Trophoblast cell (in vitro differentiated cells and primary cell): Measurements from ENCODE around the gene SLC7A8.

Experiments used
- DNase-seq, 2 donors: peaks; one replicate each; pipeline ENCODE4 v3.0.0-alpha.2; 2016
- H2AFZ ChIP-seq: 2 replicates; pipeline ENCODE4 v1.6.1; 2013; ENCODE audit warnings: low read length, moderate library complexity, mild to moderate bottlenecking; ENCODE audit not compliant: insufficient read depth, poor library complexity
- H2AK5ac ChIP-seq: 2 replicates; pipeline ENCODE4 v1.6.1; 2013; ENCODE audit warnings: mild to moderate bottlenecking, low read length
- H2BK120ac ChIP-seq: 2 replicates; pipeline ENCODE4 v1.6.1; 2013; ENCODE audit warnings: low read length, mild to moderate bottlenecking, moderate library complexity; ENCODE audit not compliant: insufficient read depth, poor library complexity
- H2BK12ac ChIP-seq: 2 replicates; pipeline ENCODE4 v1.6.1; 2013; ENCODE audit warnings: mild to moderate bottlenecking, low read length, moderate library complexity
- H2BK5ac ChIP-seq: 2 replicates; pipeline ENCODE4 v1.6.1; 2013; ENCODE audit warnings: low read length, low read depth, moderate library complexity, mild to moderate bottlenecking; ENCODE audit not compliant: poor library complexity
- H3K14ac ChIP-seq: 2 replicates; pipeline ENCODE4 v1.6.1; 2013; ENCODE audit warnings: mild to moderate bottlenecking, low read length
- H3K18ac ChIP-seq: 2 replicates; pipeline ENCODE4 v1.6.1; 2013; ENCODE audit warnings: mild to moderate bottlenecking, low read length
- H3K23ac ChIP-seq: 2 replicates; pipeline ENCODE4 v1.6.1; 2013; ENCODE audit warnings: low read length
- H3K27ac ChIP-seq: 2 replicates; pipeline ENCODE4 v1.5.1; 2013; ENCODE audit warnings: low read depth, mild to moderate bottlenecking, inconsistent platforms, low read length, moderate library complexity
- H3K27me3 ChIP-seq: 2 replicates; pipeline ENCODE4 v1.6.1; 2013; ENCODE audit warnings: inconsistent platforms, mild to moderate bottlenecking, low read length, moderate library complexity; ENCODE audit not compliant: insufficient read depth
- H3K36me3 ChIP-seq, 2 experiments: 1 replicate in 1 of 2; 2 replicates in 1 of 2; pipeline ENCODE4 v1.6.1; 2013; ENCODE audit warnings: low read length in 2 of 2, mild to moderate bottlenecking in 2 of 2, moderate library complexity in 1 of 2; ENCODE audit not compliant: insufficient read depth in 2 of 2, control insufficient read depth in 1 of 2
- H3K4ac ChIP-seq: 2 replicates; pipeline ENCODE4 v1.6.1; 2013; ENCODE audit warnings: low read depth, mild to moderate bottlenecking, low read length, moderate library complexity
- H3K4me1 ChIP-seq, 2 experiments: 1 replicate in 1 of 2; 2 replicates in 1 of 2; pipeline ENCODE4 v1.6.1; 2013; ENCODE audit warnings: low read length in 2 of 2, mild to moderate bottlenecking in 2 of 2, moderate library complexity in 1 of 2; ENCODE audit not compliant: insufficient read depth in 2 of 2, control insufficient read depth in 1 of 2
- H3K4me2 ChIP-seq: 2 replicates; pipeline ENCODE4 v1.6.1; 2013; ENCODE audit warnings: inconsistent platforms, mild to moderate bottlenecking, low read length, moderate library complexity
- H3K4me3 ChIP-seq: 2 replicates; pipeline ENCODE4 v1.5.1; 2013; ENCODE audit warnings: mild to moderate bottlenecking, low read depth, low read length, inconsistent platforms
- H3K79me1 ChIP-seq: one replicate; pipeline ENCODE4 v1.6.1; 2013; ENCODE audit warnings: low read length
- H3K79me2 ChIP-seq: 2 replicates; pipeline ENCODE4 v1.6.1; 2013; ENCODE audit warnings: low read length, mild to moderate bottlenecking; ENCODE audit not compliant: control insufficient read depth, insufficient read depth, poor library complexity
- H3K9ac ChIP-seq: 2 replicates; pipeline ENCODE4 v1.6.1; 2013; ENCODE audit warnings: mild to moderate bottlenecking, low read length
- H3K9me3 ChIP-seq: 2 replicates; pipeline ENCODE4 v1.6.1; 2013; ENCODE audit warnings: low read depth, mild to moderate bottlenecking, control low read depth, inconsistent platforms, low read length; ENCODE audit not compliant: insufficient read depth
- H4K12ac ChIP-seq: 2 replicates; pipeline ENCODE4 v1.6.1; 2013; ENCODE audit warnings: low read depth, mild to moderate bottlenecking, low read length, moderate library complexity
- H4K8ac ChIP-seq: 2 replicates; pipeline ENCODE4 v1.6.1; 2013; ENCODE audit warnings: low read depth, mild to moderate bottlenecking, low read length, moderate library complexity
- H4K91ac ChIP-seq: one replicate; pipeline ENCODE4 v1.6.1; 2013; ENCODE audit warnings: low read depth, mild to moderate bottlenecking, low read length, moderate library complexity
- WGBS: extraction: QIAGEN DNeasy Blood & Tissue Kit; methylation state at CpG from one replicate; pipeline ENCODE4 v1.1.7; 2013; ENCODE audit warnings: missing lambda C conversion rate; ENCODE audit not compliant: insufficient read length, insufficient coverage; ENCODE audit errors: extremely low coverage; 5-methylcytosine and 5-hydroxymethylcytosine counted together

SLC7A8 gene

DNA sequence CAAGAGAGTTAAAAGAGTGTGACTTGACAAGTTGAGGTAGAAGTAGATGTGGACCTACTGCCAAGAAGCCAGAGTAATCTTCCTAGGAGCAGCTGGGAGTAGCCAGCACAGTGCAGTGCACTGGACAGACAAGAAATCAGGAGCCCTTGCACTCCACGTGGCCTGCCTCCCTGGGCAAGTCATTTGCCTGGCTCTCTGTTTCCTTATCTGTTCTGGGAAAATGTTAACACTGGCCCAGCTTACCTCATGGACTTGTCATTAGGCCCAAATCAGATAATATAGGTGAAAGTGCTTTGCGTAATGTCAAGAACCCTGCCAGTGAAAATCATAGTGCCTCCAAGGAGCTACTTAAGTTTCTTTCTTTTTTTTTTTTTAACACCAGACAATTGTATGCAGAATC is 19.2 kb downstream of the SLC7A8 start:
- Histone ChIP-seq H3K9me3 (peaks cover 2% of the 10 kb centered on the region), H4K91ac (no peak overlapping the region), H3K36me3 (peaks cover 20 to 22% of the 10 kb centered on the region in 2 experiments), H2BK12ac (no peak overlapping the region), H3K4me1 (peaks cover 20 to 23% of the 10 kb centered on the region in 2 experiments), H2BK120ac (no peak overlapping the region), H4K8ac (no peak overlapping the region), H3K79me1 (peaks cover 3% of the 10 kb centered on the region), H3K14ac (no peak overlapping the region), H3K18ac (no peak overlapping the region), H3K4me3 (no peak overlapping the region), H3K23ac (no peak overlapping the region), H3K4ac (no peak overlapping the region), H2AK5ac (no peak overlapping the region), H3K27me3 (no peaks in the 10 kb centered on the region), H2AFZ (no peak overlapping the region), H4K12ac (no peak overlapping the region), H2BK5ac (no peak overlapping the region), H3K79me2 (peaks cover 2% of the 10 kb centered on the region), H3K27ac (peak overlapping the region; percentile 9), H3K9ac (no peak overlapping the region), H3K4me2 (no peak overlapping the region)
- DNase-seq = peak; percentile 79 to 82
- WGBS = no CpG with 5 or more reads among the region's 2 CpGs

DNA sequence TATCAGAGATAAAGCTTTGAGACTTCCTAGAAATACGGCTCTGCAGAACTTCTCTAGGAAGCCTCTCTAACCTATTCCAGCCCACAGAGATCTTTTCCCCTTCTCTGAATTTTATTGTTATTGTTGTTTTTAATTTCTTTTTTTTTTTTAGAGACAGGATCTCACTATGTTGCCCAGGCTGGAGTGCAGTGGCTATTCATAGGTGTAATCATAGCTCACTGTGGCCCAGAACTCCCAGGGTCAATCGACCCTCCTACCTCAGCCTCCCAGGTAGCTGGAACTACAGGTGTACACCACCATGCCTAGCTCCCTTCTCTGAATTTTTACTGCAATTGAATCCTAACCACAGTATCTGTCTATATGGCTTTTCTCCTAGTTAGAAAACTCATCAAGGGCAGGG is 19.6 kb downstream of the SLC7A8 start:
- no peak for DNase-seq
- no peak overlapping the region for H3K18ac ChIP-seq
- H3K79me1 ChIP-seq = peaks cover 3% of the 10 kb centered on the region
- peaks cover 20 to 22% of the 10 kb centered on the region in 2 experiments for H3K36me3 ChIP-seq
- no CpG with 5 or more reads among the region's 2 CpGs for WGBS
- no peak overlapping the region for H3K4me3 ChIP-seq
- H4K12ac ChIP-seq = no peak overlapping the region
- no peak overlapping the region for H2BK12ac ChIP-seq
- no peaks in the 10 kb centered on the region for H3K27me3 ChIP-seq
- H3K9ac ChIP-seq = no peak overlapping the region
- no peak overlapping the region for H3K14ac ChIP-seq
- peak overlapping the region; percentile 9 for H3K27ac ChIP-seq
- no peak overlapping the region for H2AFZ ChIP-seq
- H4K8ac ChIP-seq = no peak overlapping the region
- no peak overlapping the region for H2BK120ac ChIP-seq
- peaks cover 2% of the 10 kb centered on the region for H3K9me3 ChIP-seq
- no peak overlapping the region for H2BK5ac ChIP-seq
- H3K4me2 ChIP-seq = no peak overlapping the region
- H3K4me1 ChIP-seq = peaks cover 18 to 23% of the 10 kb centered on the region in 2 experiments
- H3K23ac ChIP-seq = no peak overlapping the region
- H4K91ac ChIP-seq = no peak overlapping the region
- no peak overlapping the region for H2AK5ac ChIP-seq
- peaks cover 2% of the 10 kb centered on the region for H3K79me2 ChIP-seq
- H3K4ac ChIP-seq = no peak overlapping the region

DNA sequence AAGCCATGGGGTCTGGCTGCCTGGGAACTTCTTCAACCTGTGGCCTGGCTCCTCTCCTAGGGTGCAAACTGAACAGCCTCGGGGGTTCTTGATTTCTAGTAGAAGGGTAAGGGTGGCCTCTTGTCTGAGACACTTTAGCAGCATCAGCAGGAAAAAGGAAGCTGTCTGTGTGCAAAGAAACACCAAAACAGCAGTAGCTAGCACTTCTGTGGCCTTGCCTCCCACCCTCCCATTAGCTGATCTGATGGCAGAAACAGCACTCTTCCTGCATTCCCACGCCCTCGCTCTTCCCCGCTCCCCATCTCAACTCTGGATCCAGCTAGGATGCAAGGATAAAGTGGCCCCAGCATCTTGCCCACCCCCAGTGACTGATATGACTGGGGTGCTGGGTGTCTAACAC is 20.7 kb downstream of the SLC7A8 start:
- no CpG with 5 or more reads among the region's 4 CpGs for whole genome bisulfite sequencing
- Histone ChIP-seq H3K36me3 (peaks cover 20 to 22% of the 10 kb centered on the region in 2 experiments), H2BK12ac (no peak overlapping the region), H2AFZ (no peak overlapping the region), H3K4me3 (no peak overlapping the region), H4K91ac (no peak overlapping the region), H4K8ac (no peak overlapping the region), H3K9me3 (peaks cover 2% of the 10 kb centered on the region), H3K4ac (no peak overlapping the region), H3K18ac (no peak overlapping the region), H2BK5ac (no peak overlapping the region), H3K4me2 (no peak overlapping the region), H3K27me3 (no peaks in the 10 kb centered on the region), H2BK120ac (no peak overlapping the region), H3K79me2 (peaks cover 2% of the 10 kb centered on the region), H3K9ac (no peak overlapping the region), H3K23ac (no peak overlapping the region), H3K27ac (no peak overlapping the region), H4K12ac (no peak overlapping the region), H2AK5ac (no peak overlapping the region), H3K79me1 (peaks cover 3% of the 10 kb centered on the region), H3K14ac (no peak overlapping the region), H3K4me1 (peaks cover 16 to 18% of the 10 kb centered on the region in 2 experiments)
- no peak for DNase-seq

DNA sequence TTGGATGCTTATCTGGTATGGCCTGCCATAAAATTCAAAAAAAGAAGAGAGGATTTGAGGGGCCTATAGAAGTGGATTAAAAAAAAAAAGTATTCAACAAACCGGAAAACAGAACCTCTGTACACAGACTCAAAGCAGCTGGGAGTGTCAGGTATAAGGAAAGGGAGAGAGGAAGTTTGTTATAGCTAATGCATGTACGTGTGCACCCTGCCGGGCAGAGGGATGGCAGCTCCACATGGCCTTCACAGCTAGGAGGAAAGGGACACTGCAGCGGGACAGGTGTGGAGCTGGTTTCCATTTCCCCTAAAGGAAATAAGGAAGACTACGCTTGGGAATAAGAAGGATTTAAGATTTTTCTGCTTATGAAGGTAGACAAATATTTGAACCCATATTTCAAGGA is 21.5 kb downstream of the SLC7A8 start:
- H3K27me3 ChIP-seq = no peaks in the 10 kb centered on the region
- no peaks in the 10 kb centered on the region for H3K9me3 ChIP-seq
- H4K12ac ChIP-seq = no peak overlapping the region
- WGBS = no CpG with 5 or more reads among the region's 5 CpGs
- no peak overlapping the region for H3K23ac ChIP-seq
- H4K91ac ChIP-seq = no peak overlapping the region
- no peak overlapping the region for H2AK5ac ChIP-seq
- peaks cover 2% of the 10 kb centered on the region for H3K79me2 ChIP-seq
- no peak overlapping the region for H2BK120ac ChIP-seq
- H3K4me3 ChIP-seq = no peak overlapping the region
- H2BK12ac ChIP-seq = no peak overlapping the region
- H3K18ac ChIP-seq = no peak overlapping the region
- peaks cover 11 to 13% of the 10 kb centered on the region in 2 experiments for H3K4me1 ChIP-seq
- no peak for DNase-seq
- H3K27ac ChIP-seq = no peak overlapping the region
- no peak overlapping the region for H3K4me2 ChIP-seq
- peaks cover 17 to 20% of the 10 kb centered on the region in 2 experiments for H3K36me3 ChIP-seq
- no peak overlapping the region for H3K4ac ChIP-seq
- no peak overlapping the region for H2AFZ ChIP-seq
- no peak overlapping the region for H4K8ac ChIP-seq
- no peaks in the 10 kb centered on the region for H3K79me1 ChIP-seq
- H2BK5ac ChIP-seq = no peak overlapping the region
- H3K14ac ChIP-seq = no peak overlapping the region
- no peak overlapping the region for H3K9ac ChIP-seq
